ENCODE data around the gene RPP30.

DNA sequence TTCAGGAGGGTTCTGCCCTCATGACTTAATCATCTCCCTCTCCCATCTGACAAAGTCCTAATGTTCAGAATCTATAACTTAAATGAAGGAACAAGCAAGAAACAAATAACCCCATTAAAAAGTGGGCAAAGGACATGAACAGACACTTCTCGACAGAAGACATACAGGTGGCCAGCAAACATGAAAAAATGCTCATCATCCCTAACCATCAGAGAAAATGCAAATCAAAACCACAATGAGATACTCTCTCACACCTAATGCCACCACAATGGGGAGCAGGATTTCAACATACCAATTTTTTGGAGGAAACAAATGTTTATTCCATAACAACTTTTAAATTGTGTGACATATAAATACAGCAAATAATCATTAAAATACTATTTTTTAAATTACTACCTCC is 11.0 kb upstream of the RPP30 start:
- TF ChIP-seq, protein P1, sequence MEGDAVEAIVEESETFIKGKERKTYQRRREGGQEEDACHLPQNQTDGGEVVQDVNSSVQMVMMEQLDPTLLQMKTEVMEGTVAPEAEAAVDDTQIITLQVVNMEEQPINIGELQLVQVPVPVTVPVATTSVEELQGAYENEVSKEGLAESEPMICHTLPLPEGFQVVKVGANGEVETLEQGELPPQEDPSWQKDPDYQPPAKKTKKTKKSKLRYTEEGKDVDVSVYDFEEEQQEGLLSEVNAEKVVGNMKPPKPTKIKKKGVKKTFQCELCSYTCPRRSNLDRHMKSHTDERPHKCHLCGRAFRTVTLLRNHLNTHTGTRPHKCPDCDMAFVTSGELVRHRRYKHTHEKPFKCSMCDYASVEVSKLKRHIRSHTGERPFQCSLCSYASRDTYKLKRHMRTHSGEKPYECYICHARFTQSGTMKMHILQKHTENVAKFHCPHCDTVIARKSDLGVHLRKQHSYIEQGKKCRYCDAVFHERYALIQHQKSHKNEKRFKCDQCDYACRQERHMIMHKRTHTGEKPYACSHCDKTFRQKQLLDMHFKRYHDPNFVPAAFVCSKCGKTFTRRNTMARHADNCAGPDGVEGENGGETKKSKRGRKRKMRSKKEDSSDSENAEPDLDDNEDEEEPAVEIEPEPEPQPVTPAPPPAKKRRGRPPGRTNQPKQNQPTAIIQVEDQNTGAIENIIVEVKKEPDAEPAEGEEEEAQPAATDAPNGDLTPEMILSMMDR (conservative IDR thresholded peaks at IDR 0.05; ENCODE audit: low read length), result no peak
- no peak for TF ChIP-seq EZH2phosphoT487 (IDR thresholded peaks at IDR 0.05; ENCODE audit: borderline replicate concordance)
